Measurements from ENCODE around the gene MFF.

Gene MFF

DNA sequence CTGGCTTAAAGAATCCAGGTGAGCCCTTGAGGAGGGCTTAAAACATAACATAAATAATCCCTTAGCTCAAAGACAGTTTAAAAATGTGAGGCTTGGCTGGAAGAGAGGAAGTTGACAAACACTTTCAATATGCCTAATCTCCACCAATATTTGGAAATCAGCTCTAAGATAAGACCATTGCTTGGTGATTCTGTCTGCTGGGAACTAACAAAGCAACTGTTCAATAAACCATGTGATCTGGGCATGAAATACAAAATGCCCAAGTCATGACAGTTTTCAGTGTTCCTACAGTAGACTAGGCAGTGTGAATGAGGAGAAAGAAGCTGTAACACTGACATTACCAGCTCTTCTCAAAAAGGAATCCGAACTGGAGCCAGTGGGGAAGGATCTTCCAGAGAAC is 10.7 kb downstream of the MFF start:
- no peak for DNase-seq (ENCODE audit: low read depth)
- no peak overlapping the region for H3K4me3 ChIP-seq (ENCODE audit: low read length)
- TF ChIP-seq, protein P1, sequence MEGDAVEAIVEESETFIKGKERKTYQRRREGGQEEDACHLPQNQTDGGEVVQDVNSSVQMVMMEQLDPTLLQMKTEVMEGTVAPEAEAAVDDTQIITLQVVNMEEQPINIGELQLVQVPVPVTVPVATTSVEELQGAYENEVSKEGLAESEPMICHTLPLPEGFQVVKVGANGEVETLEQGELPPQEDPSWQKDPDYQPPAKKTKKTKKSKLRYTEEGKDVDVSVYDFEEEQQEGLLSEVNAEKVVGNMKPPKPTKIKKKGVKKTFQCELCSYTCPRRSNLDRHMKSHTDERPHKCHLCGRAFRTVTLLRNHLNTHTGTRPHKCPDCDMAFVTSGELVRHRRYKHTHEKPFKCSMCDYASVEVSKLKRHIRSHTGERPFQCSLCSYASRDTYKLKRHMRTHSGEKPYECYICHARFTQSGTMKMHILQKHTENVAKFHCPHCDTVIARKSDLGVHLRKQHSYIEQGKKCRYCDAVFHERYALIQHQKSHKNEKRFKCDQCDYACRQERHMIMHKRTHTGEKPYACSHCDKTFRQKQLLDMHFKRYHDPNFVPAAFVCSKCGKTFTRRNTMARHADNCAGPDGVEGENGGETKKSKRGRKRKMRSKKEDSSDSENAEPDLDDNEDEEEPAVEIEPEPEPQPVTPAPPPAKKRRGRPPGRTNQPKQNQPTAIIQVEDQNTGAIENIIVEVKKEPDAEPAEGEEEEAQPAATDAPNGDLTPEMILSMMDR (conservative IDR thresholded peaks at IDR 0.05; ENCODE audit: low read depth, low read length), result no peak

DNA sequence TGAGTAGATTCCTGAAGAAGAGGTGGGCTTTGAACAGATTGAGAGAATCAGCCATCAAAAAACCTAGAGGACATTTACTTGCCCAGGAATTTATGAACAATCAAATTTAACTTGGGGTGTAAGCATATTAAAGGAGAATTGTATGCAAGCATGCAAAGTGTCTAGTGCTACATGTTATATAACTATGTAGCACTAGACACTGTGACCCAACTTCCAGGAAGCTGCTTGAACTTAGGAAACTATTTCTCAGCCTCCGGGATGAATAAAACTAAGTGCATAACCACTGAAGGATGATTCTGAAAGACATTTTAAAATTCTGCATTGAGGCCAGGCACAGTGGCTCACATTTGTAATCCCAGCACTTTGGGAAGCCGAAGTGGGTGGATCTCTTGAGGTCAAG is 12.4 kb downstream of the MFF start:
- no peak overlapping the region for H3K4me3 ChIP-seq (ENCODE audit: low read length)
- TF ChIP-seq, protein P1 (conservative IDR thresholded peaks at IDR 0.05; ENCODE audit: low read depth, low read length), result no peak
- no peak for DNase-seq (ENCODE audit: low read depth)

DNA sequence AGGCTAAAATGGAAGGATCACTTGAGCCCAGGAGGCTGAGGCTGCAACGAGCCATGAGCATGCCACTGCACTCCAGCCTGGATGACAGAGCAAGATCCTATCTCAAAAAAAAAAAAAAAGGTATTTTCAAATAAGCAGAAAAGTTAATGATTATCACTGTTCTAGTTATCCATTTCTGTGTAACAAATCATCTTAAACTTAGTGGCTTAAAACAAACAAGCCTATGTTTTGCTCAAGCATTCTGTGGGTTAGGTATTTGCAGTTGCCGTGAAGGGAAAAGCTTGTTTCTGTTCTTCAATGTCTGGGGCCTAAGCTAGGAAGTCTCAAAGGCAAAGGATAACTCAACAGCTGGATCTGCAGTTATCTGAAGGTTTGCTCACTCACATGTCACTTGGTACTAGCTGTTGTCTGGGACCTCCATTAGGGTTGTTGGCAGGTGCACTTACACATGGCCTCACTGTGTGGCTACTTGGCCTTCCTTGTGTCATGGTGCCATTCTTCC is 14.1 kb downstream of the MFF start:
- TF ChIP-seq, protein P1 (conservative IDR thresholded peaks at IDR 0.05; ENCODE audit: low read depth, low read length), result no peak
- no peak for DNase-seq (ENCODE audit: low read depth)
- no peak overlapping the region for H3K4me3 ChIP-seq (ENCODE audit: low read length)

DNA sequence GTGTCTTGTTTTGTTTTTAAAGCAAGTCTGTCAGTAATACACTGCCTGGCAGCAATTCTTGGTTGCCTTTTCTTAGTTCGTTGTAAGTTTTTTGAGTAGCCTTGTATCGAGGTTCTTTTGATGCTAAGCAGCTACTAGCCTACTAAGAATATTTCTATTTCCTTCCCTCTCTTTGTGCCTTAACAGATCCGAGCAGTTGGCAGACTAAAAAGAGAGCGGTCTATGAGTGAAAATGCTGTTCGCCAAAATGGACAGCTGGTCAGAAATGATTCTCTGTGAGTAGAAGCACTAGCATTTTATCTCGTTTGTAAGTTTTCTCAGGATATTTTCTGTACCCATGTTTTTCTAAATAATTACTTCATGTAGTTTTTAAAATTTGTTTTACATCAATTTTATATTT is 15.1 kb downstream of the MFF start:
- H3K4me3 ChIP-seq (ENCODE audit: low read length), result no peak overlapping the region
- TF ChIP-seq, protein P1 (conservative IDR thresholded peaks at IDR 0.05; ENCODE audit: low read depth, low read length), result no peak
- no peak for DNase-seq (ENCODE audit: low read depth)

DNA sequence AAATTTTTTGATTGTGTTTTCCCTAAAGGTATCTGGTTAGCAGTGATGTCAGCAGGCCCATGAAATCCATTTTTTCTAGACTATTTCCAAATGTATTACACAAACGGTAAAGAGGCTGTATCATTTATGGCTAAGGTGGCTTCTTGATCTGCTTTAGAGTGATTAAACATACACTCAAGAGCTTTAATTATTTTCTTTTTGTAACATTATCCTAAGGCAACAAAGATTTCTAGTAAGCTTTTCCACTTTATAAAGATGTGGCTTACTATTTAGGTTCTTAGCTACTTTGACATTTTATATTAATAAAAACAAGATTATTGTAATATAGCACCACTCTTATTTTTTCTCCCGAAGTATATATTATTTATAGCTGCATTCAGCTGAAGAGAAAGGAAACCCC is 16.5 kb downstream of the MFF start:
- TF ChIP-seq, protein P1 (conservative IDR thresholded peaks at IDR 0.05; ENCODE audit: low read depth, low read length), result no peak
- DNase-seq (ENCODE audit: low read depth), result no peak
- H3K4me3 ChIP-seq (ENCODE audit: low read length), result no peak overlapping the region

DNA sequence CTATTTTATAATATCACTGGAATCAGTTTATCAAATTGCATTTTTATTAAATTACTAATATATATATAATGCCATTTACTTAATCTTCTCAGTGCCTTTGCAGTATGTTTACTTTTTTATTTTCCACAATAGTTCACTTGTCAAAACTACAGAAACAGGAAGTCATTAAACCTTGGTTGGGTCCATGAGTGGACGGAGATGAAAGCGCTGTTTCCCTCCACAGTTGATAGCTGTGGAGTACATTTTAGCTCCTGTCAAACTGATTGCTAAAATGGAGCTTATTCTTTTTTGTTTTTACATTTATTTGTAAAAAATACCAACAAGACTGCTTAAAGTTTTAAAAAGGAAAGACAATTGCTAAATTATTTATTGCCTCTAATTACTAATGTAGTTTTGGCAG is 19.2 kb downstream of the MFF start:
- no peak overlapping the region for H3K4me3 ChIP-seq (ENCODE audit: low read length)
- no peak for DNase-seq (ENCODE audit: low read depth)
- TF ChIP-seq, protein P1 (conservative IDR thresholded peaks at IDR 0.05; ENCODE audit: low read depth, low read length), result no peak

DNA sequence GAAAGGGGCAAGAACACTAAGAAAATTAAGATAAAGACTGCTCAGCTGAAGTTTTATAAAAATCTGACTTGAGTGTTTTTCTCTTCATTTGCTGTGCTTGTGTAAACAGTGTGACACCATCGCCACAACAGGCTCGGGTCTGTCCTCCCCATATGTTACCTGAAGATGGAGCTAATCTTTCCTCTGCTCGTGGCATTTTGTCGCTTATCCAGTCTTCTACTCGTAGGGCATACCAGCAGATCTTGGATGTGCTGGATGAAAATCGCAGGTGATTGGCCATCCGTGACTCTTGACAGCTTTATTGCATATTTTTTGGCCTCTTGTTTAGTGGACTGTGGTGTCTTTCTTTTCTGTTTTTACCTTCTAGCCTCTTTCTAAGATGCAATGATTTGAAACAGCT is 22.1 kb downstream of the MFF start:
- TF ChIP-seq, protein P1 (conservative IDR thresholded peaks at IDR 0.05; ENCODE audit: low read depth, low read length), result no peak
- H3K4me3 ChIP-seq (ENCODE audit: low read length), result no peak overlapping the region
- no peak for DNase-seq (ENCODE audit: low read depth)

Measured in retinal pigment epithelial cell (primary cell).